K562 (cell line): ENCODE results near the gene MAPKAPK2. TPM values are rescaled to one million over a fixed set of nuclear protein-coding genes. Genes with fewer than 3 reads are reported as not detected.

Experiments used
- ATAC-seq: fragments of 200-7000 bp; cut with Tn5 transposase; 3 replicates; pipeline ENCODE4 v1.9.1; 2020; ENCODE audit warnings: moderate library complexity
- BruUV-seq: library from RNA; stranded (reverse); fragments of 400-500 nt; replicated peaks from 2 replicates; lab custom pipeline; 2021; lab: Mats Ljungman, UMichigan
- CTCF ChIA-PET: fragments of 300-600 bp; formaldehyde crosslinking; extraction: SDS; loops from one replicate; lab custom pipeline; 2021; ENCODE audit warnings: low intra/inter-chr PET ratio; lab: Yijun Ruan, JAX
- POLR2A ChIA-PET: fragments of 300-600, 350-650 bp; sonication (Branson Sonifier 250); formaldehyde crosslinking; extraction: SDS; loops from one replicate; lab custom pipeline; 2021; ENCODE audit warnings: antibody characterized with exemption, inconsistent platforms; lab: Yijun Ruan, JAX
- DNase-seq, 4 experiments: peaks; one replicate each; pipeline versions ENCODE4 v3.0.0 to v3.0.0-alpha.2; 2011 to 2018; ENCODE audit warnings: low spot score in 3 of 4, mixed read lengths in 3 of 4; ENCODE audit errors: extremely low read depth in 1 of 4
- FAIRE-seq: peaks from 2 replicates; lab custom pipeline; 2011; peaks lifted over from hg19 to GRCh38; lab: Jason Lieb, UNC
- H2AFZ ChIP-seq: 2 replicates; pipeline ENCODE4 v1.6.0; 2011; ENCODE audit warnings: low read depth, low read length, control low read depth, inconsistent platforms
- H3K27ac ChIP-seq: fragments of 200-600 bp; 3 replicates; pipeline ENCODE4 v1.8.0; 2011; ENCODE audit warnings: low read depth, mild to moderate bottlenecking, control low read depth, inconsistent platforms, low read length, moderate library complexity, mixed read lengths; ENCODE audit errors: extremely low read depth
- H3K27me3 ChIP-seq, 2 experiments: fragments of 300-600 bp in 1 of 2; 2 replicates in 1 of 2; 3 replicates in 1 of 2; pipeline versions ENCODE4 v1.6.0 to v1.8.0; 2011; ENCODE audit warnings: inconsistent platforms in 2 of 2, low read length in 2 of 2, mild to moderate bottlenecking in 1 of 2, mixed read lengths in 1 of 2, moderate library complexity in 1 of 2; ENCODE audit not compliant: control insufficient read depth in 2 of 2, insufficient read depth in 2 of 2
- H3K36me3 ChIP-seq: fragments of 300-600 bp; 3 replicates; pipeline ENCODE4 v1.8.0; 2011; ENCODE audit warnings: mild to moderate bottlenecking, low read length, inconsistent platforms; ENCODE audit not compliant: control insufficient read depth, insufficient read depth
- H3K4me1 ChIP-seq, 2 experiments: fragments of 200-600 bp in 1 of 2; replicated peaks in 1 of 2; 2 replicates in 1 of 2; 3 replicates in 1 of 2; pipeline versions ENCODE4 v1.5.1 to v1.8.0; 2011; ENCODE audit warnings: inconsistent platforms in 2 of 2, low read length in 2 of 2, mild to moderate bottlenecking in 1 of 2, mixed read lengths in 1 of 2, moderate library complexity in 1 of 2; ENCODE audit not compliant: control insufficient read depth in 2 of 2, insufficient read depth in 2 of 2
- H3K4me2 ChIP-seq: 2 replicates; pipeline ENCODE4 v1.6.1; 2011; ENCODE audit warnings: low read length, control low read depth, inconsistent platforms, mixed read lengths; ENCODE audit not compliant: insufficient read depth
- H3K4me3 ChIP-seq: fragments of 200-600 bp; sonication (generic), shearing (Covaris generic); 2 replicates; pipeline ENCODE4 v1.5.1; 2016; ENCODE audit warnings: control low read depth, inconsistent platforms
- H3K79me2 ChIP-seq: fragments of 200-600 bp; 3 replicates; pipeline ENCODE4 v1.8.0; 2011; ENCODE audit warnings: low read length, inconsistent platforms; ENCODE audit not compliant: control insufficient read depth, insufficient read depth
- H3K9ac ChIP-seq, 2 experiments: 2 replicates each; pipeline versions ENCODE4 v1.6.0 to v1.6.1; 2011; ENCODE audit warnings: low read depth in 2 of 2, low read length in 2 of 2, control low read depth in 1 of 2, inconsistent platforms in 1 of 2, mild to moderate bottlenecking in 1 of 2, mixed read lengths in 1 of 2; ENCODE audit not compliant: insufficient read depth in 1 of 2
- H3K9me1 ChIP-seq: one replicate; pipeline ENCODE4 v1.6.0; 2011; ENCODE audit warnings: inconsistent platforms, mild to moderate bottlenecking, low read length, moderate library complexity; ENCODE audit not compliant: control insufficient read depth, insufficient read depth
- H3K9me3 ChIP-seq: replicated peaks from 2 replicates; pipeline ENCODE4 v1.5.1; 2011; ENCODE audit warnings: low read depth, low read length, inconsistent platforms; ENCODE audit not compliant: control insufficient read depth, insufficient read depth
- H4K20me1 ChIP-seq: replicated peaks from 2 replicates; pipeline ENCODE4 v1.6.1; 2011; ENCODE audit warnings: low read length, inconsistent platforms, mixed read lengths; ENCODE audit not compliant: control insufficient read depth, insufficient read depth
- CHD2 ChIP-seq: IDR thresholded peaks from 2 replicates; pipeline ENCODE4 v1.6.1; 2011; ENCODE audit warnings: low read depth, low read length
- E2F4 ChIP-seq: sonication (generic); formaldehyde crosslinking; IDR thresholded peaks from 2 replicates; pipeline ENCODE4 v1.8.0; 2022; ENCODE audit warnings: mild to moderate bottlenecking, low read depth, missing genetic modification reagents
- HDAC8 ChIP-seq: fragments of 450-650 bp; IDR thresholded peaks from 2 replicates; pipeline ENCODE4 v1.6.1; 2016; ENCODE audit warnings: mild to moderate bottlenecking, missing genetic modification characterization, moderate library complexity, missing compliant biosample characterization
- MAZ ChIP-seq, 2 experiments: fragments of 450-650 bp in 1 of 2; sonication (generic) in 1 of 2; formaldehyde crosslinking; IDR thresholded peaks in 1 of 2; conservative IDR thresholded peaks in 1 of 2; 2 replicates each; pipeline versions ENCODE4 v1.4.0 to v1.5.0; 2020; ENCODE audit warnings: mild to moderate bottlenecking in 1 of 2, missing genetic modification reagents in 1 of 2
- PHB2 ChIP-seq: fragments of 450-650 bp; IDR thresholded peaks from 2 replicates; pipeline ENCODE4 v1.6.1; 2017; ENCODE audit warnings: low read depth
- RB1 ChIP-seq: fragments of 450-650 bp; IDR thresholded peaks from 2 replicates; pipeline ENCODE4 v1.6.1; 2017; ENCODE audit warnings: low read depth, mild to moderate bottlenecking
- SP2 ChIP-seq: IDR thresholded peaks from 2 replicates; pipeline ENCODE4 v1.6.1; 2011; ENCODE audit warnings: mild to moderate bottlenecking, low read depth, low read length, moderate library complexity; ENCODE audit not compliant: poor library complexity, severe bottlenecking; ENCODE audit errors: extremely low read depth
- ZBTB33 ChIP-seq: sonication (generic); formaldehyde crosslinking; IDR thresholded peaks from 2 replicates; pipeline ENCODE4 v1.8.1; 2023; ENCODE audit warnings: mild to moderate bottlenecking, missing genetic modification reagents
- ZBTB43 ChIP-seq: sonication (generic); formaldehyde crosslinking; IDR thresholded peaks from 2 replicates; pipeline ENCODE4 v1.8.0; 2023; ENCODE audit warnings: mild to moderate bottlenecking, missing genetic modification reagents
- ZBTB7A ChIP-seq: IDR thresholded peaks from 2 replicates; pipeline ENCODE4 v1.6.1; 2011; ENCODE audit warnings: low read depth, mild to moderate bottlenecking, low read length, moderate library complexity, borderline replicate concordance; ENCODE audit not compliant: control insufficient read depth
- ZNF146 ChIP-seq: IDR thresholded peaks from one replicate; pipeline ENCODE4 v1.6.1; 2018; ENCODE audit warnings: missing compliant biosample characterization; ENCODE audit not compliant: unreplicated experiment
- ZNF280B ChIP-seq: fragments of 250-450 bp; sonication (Bioruptor Pico); IDR thresholded peaks from 2 replicates; pipeline ENCODE4 v1.5.1; 2021; ENCODE audit warnings: mild to moderate bottlenecking
- ZNF551 ChIP-seq: fragments of 250-450 bp; sonication (Bioruptor Pico); IDR thresholded peaks from 2 replicates; pipeline ENCODE4 v1.5.0; 2021; ENCODE audit warnings: mild to moderate bottlenecking, moderate library complexity
- ZNF785 ChIP-seq: fragments of 250-450 bp; sonication (Bioruptor Pico); IDR thresholded peaks from 2 replicates; pipeline ENCODE4 v1.4.0; 2020; ENCODE audit warnings: mild to moderate bottlenecking
- WGBS: fragments of 100-300 bp; shearing (Covaris generic); methylation state at CpG from one replicate; pipeline ENCODE4 v1.1.6; 2016; ENCODE audit warnings: low coverage, mixed read lengths; ENCODE audit not compliant: insufficient coverage; ENCODE audit errors: missing lambda C conversion rate; 5-methylcytosine and 5-hydroxymethylcytosine counted together
- in situ Hi-C: fragments of 300-500 bp; cut with MboI; formaldehyde crosslinking; loops from 4 replicates; pipeline ENCODE4 v1.15.0; 2018; ENCODE audit warnings: inconsistent platforms, mixed read lengths
- intact Hi-C: fragments of 100-400 bp; cut with micrococcal nuclease; formaldehyde crosslinking; loops from 2 replicates; pipeline ENCODE4 v1.14.2; 2022
- polyA plus RNA-seq, 8 experiments: library from polyadenylated mRNA; depleted of rRNA in 4 of 8; stranded (reverse) in 5 of 8; unstranded in 3 of 8; fragments of >200 nt; fragmentation: Nextera tagmentation in 2 of 8; fragmentation: Illumina TruSeq in 1 of 8; extraction: Ambion mirVana in 2 of 8; extraction: Trizol in 1 of 8; gene quantifications; 2 replicates each; pipeline versions ENCODE4 v1.2.1 to v1.2.3, GENCODE V29; 2011 to 2014; ENCODE audit warnings: inconsistent platforms in 1 of 8, missing spikeins in 1 of 8
- total RNA-seq, 7 experiments: library from RNA; depleted of rRNA in 6 of 7; stranded (reverse); fragments of >200 nt in 6 of 7; fragmentation: Illumina TruSeq in 2 of 7; extraction: Trizol in 2 of 7; gene quantifications; 2 replicates each; pipeline versions ENCODE4 v1.2.1 to v1.2.3, GENCODE V29; 2011 to 2021; ENCODE audit warnings: low replicate concordance in 1 of 7

Gene MAPKAPK2
- total and polyA plus RNA-seq, 9 of the 15 experiments (the other 6 are each of a cell fraction or from before 2014, with no cell fraction given) = 0.63 to 94.2 (median 52.1) TPM

GRCh38 chr1:206686478-206687249 is 2.0 kb downstream of the MAPKAPK2 start:
- H3K4me3 ChIP-seq = peak overlapping the region; percentile 69
- intact Hi-C loops (no loop called here), in situ Hi-C loops (no loop called here)
- H3K27ac ChIP-seq = peak overlapping the region; percentile 80
- H3K4me2 ChIP-seq = peak overlapping the region; percentile 89
- ChIA-PET CTCF (no interaction called here), POLR2A (interaction anchor here (0.7 to 10.1 kb wide), 7 partner anchors 12 to 1256 kb away, joined by 3 to 130 read pairs (median 3); no protein-coding TSS in a partner anchor)
- H3K36me3 ChIP-seq = peaks cover 10% of the 10 kb centered on the region; the same call in 1 of the 3 replicates
- peak in 2 of 4 experiments; percentile 60 to 65 for DNase-seq
- BruUV-seq = no TSS peak
- FAIRE-seq = peak; percentile 78
- ATAC-seq = peak; percentile 38
- H3K9ac ChIP-seq = peak overlapping the region; percentile 74 to 91; a peak in 3 of 4 replicates
- H3K4me1 ChIP-seq = peaks cover 47 to 61% of the 10 kb centered on the region in 2 experiments
- H2AFZ ChIP-seq = no peak overlapping the region
- H3K9me3 ChIP-seq = no peaks in the 10 kb centered on the region
- under 1% methylated on average over 8 of the region's 8 CpGs for WGBS
- H3K9me1 ChIP-seq = peaks cover 17% of the 10 kb centered on the region
- H3K79me2 ChIP-seq = peaks cover 64% of the 10 kb centered on the region
- H4K20me1 ChIP-seq = peaks cover 44% of the 10 kb centered on the region
- H3K27me3 ChIP-seq = no peaks in the 10 kb centered on the region
- no peak for TF ChIP-seq ZBTB7A
- TF ChIP-seq ZBTB43 (CRISPR knock-in tag) = 0 out of 2 replicates have a peak, but pooled peaks have one; percentile 38
- no peak for TF ChIP-seq HDAC8
- TF ChIP-seq MAZ (CRISPR knock-in tag; conservative IDR thresholded peaks at IDR 0.05 in 1 of 2, IDR thresholded peaks at IDR 0.05 in 1 of 2) = 0 out of 4 replicates have a peak, but pooled peaks of 1 of the 2 experiments have one; percentile 3
- TF ChIP-seq PHB2 = no peak
- no peak for TF ChIP-seq ZNF146 (CRISPR knock-in tag)
- TF ChIP-seq ZBTB33 (CRISPR knock-in tag) = no peak
- no peak for TF ChIP-seq ZNF280B (CRISPR knock-in tag)
- TF ChIP-seq RB1 = no peak
- TF ChIP-seq ZNF785 (CRISPR knock-in tag) = no peak
- no peak for TF ChIP-seq CHD2
- TF ChIP-seq ZNF551 (CRISPR knock-in tag) = no peak
- no peak for TF ChIP-seq SP2
- no peak for TF ChIP-seq E2F4 (CRISPR knock-in tag)
